Trophoblast cell (in vitro differentiated cells and primary cell): ENCODE measurements around the gene PDLIM4.
A peak's percentile ranks its signal among the peaks of the same experiment; 100 is the strongest.

ENCODE experiments used
- DNase-seq, 2 donors: peaks; one replicate each; pipeline ENCODE4 v3.0.0-alpha.2; 2016
- H2AFZ ChIP-seq: 2 replicates; pipeline ENCODE4 v1.6.1; 2013; ENCODE audit warnings: low read length, moderate library complexity, mild to moderate bottlenecking; ENCODE audit not compliant: insufficient read depth, poor library complexity
- H2AK5ac ChIP-seq: 2 replicates; pipeline ENCODE4 v1.6.1; 2013; ENCODE audit warnings: mild to moderate bottlenecking, low read length
- H2BK120ac ChIP-seq: 2 replicates; pipeline ENCODE4 v1.6.1; 2013; ENCODE audit warnings: low read length, mild to moderate bottlenecking, moderate library complexity; ENCODE audit not compliant: insufficient read depth, poor library complexity
- H2BK12ac ChIP-seq: 2 replicates; pipeline ENCODE4 v1.6.1; 2013; ENCODE audit warnings: mild to moderate bottlenecking, low read length, moderate library complexity
- H2BK5ac ChIP-seq: 2 replicates; pipeline ENCODE4 v1.6.1; 2013; ENCODE audit warnings: low read length, low read depth, moderate library complexity, mild to moderate bottlenecking; ENCODE audit not compliant: poor library complexity
- H3K14ac ChIP-seq: 2 replicates; pipeline ENCODE4 v1.6.1; 2013; ENCODE audit warnings: mild to moderate bottlenecking, low read length
- H3K18ac ChIP-seq: 2 replicates; pipeline ENCODE4 v1.6.1; 2013; ENCODE audit warnings: mild to moderate bottlenecking, low read length
- H3K23ac ChIP-seq: 2 replicates; pipeline ENCODE4 v1.6.1; 2013; ENCODE audit warnings: low read length
- H3K27ac ChIP-seq: 2 replicates; pipeline ENCODE4 v1.5.1; 2013; ENCODE audit warnings: low read depth, mild to moderate bottlenecking, inconsistent platforms, low read length, moderate library complexity
- H3K27me3 ChIP-seq: 2 replicates; pipeline ENCODE4 v1.6.1; 2013; ENCODE audit warnings: inconsistent platforms, mild to moderate bottlenecking, low read length, moderate library complexity; ENCODE audit not compliant: insufficient read depth
- H3K36me3 ChIP-seq, 2 experiments: 1 replicate in 1 of 2; 2 replicates in 1 of 2; pipeline ENCODE4 v1.6.1; 2013; ENCODE audit warnings: low read length in 2 of 2, mild to moderate bottlenecking in 2 of 2, moderate library complexity in 1 of 2; ENCODE audit not compliant: insufficient read depth in 2 of 2, control insufficient read depth in 1 of 2
- H3K4ac ChIP-seq: 2 replicates; pipeline ENCODE4 v1.6.1; 2013; ENCODE audit warnings: low read depth, mild to moderate bottlenecking, low read length, moderate library complexity
- H3K4me1 ChIP-seq, 2 experiments: 1 replicate in 1 of 2; 2 replicates in 1 of 2; pipeline ENCODE4 v1.6.1; 2013; ENCODE audit warnings: low read length in 2 of 2, mild to moderate bottlenecking in 2 of 2, moderate library complexity in 1 of 2; ENCODE audit not compliant: insufficient read depth in 2 of 2, control insufficient read depth in 1 of 2
- H3K4me2 ChIP-seq: 2 replicates; pipeline ENCODE4 v1.6.1; 2013; ENCODE audit warnings: inconsistent platforms, mild to moderate bottlenecking, low read length, moderate library complexity
- H3K4me3 ChIP-seq: 2 replicates; pipeline ENCODE4 v1.5.1; 2013; ENCODE audit warnings: mild to moderate bottlenecking, low read depth, low read length, inconsistent platforms
- H3K79me1 ChIP-seq: one replicate; pipeline ENCODE4 v1.6.1; 2013; ENCODE audit warnings: low read length
- H3K79me2 ChIP-seq: 2 replicates; pipeline ENCODE4 v1.6.1; 2013; ENCODE audit warnings: low read length, mild to moderate bottlenecking; ENCODE audit not compliant: control insufficient read depth, insufficient read depth, poor library complexity
- H3K9ac ChIP-seq: 2 replicates; pipeline ENCODE4 v1.6.1; 2013; ENCODE audit warnings: mild to moderate bottlenecking, low read length
- H3K9me3 ChIP-seq: 2 replicates; pipeline ENCODE4 v1.6.1; 2013; ENCODE audit warnings: low read depth, mild to moderate bottlenecking, control low read depth, inconsistent platforms, low read length; ENCODE audit not compliant: insufficient read depth
- H4K12ac ChIP-seq: 2 replicates; pipeline ENCODE4 v1.6.1; 2013; ENCODE audit warnings: low read depth, mild to moderate bottlenecking, low read length, moderate library complexity
- H4K8ac ChIP-seq: 2 replicates; pipeline ENCODE4 v1.6.1; 2013; ENCODE audit warnings: low read depth, mild to moderate bottlenecking, low read length, moderate library complexity
- H4K91ac ChIP-seq: one replicate; pipeline ENCODE4 v1.6.1; 2013; ENCODE audit warnings: low read depth, mild to moderate bottlenecking, low read length, moderate library complexity
- WGBS: extraction: QIAGEN DNeasy Blood & Tissue Kit; methylation state at CpG from one replicate; pipeline ENCODE4 v1.1.7; 2013; ENCODE audit warnings: missing lambda C conversion rate; ENCODE audit not compliant: insufficient read length, insufficient coverage; ENCODE audit errors: extremely low coverage; 5-methylcytosine and 5-hydroxymethylcytosine counted together

Gene PDLIM4

GRCh38 chr5:132283423-132284043 lies 26.0 kb downstream of the PDLIM4 start:
- no peaks in the 10 kb centered on the region for H3K9me3 ChIP-seq
- no peak overlapping the region for H4K12ac ChIP-seq
- no peak overlapping the region for H2BK12ac ChIP-seq
- H3K4me2 ChIP-seq = no peak overlapping the region
- H2BK5ac ChIP-seq = no peak overlapping the region
- no peaks in the 10 kb centered on the region for H3K36me3 ChIP-seq
- peaks cover 2% of the 10 kb centered on the region in 2 experiments for H3K4me1 ChIP-seq
- no peak overlapping the region for H2AK5ac ChIP-seq
- H4K91ac ChIP-seq = no peak overlapping the region
- no peak overlapping the region for H2BK120ac ChIP-seq
- no peak overlapping the region for H4K8ac ChIP-seq
- peak; percentile 44 to 72 for DNase-seq
- H3K79me1 ChIP-seq = no peaks in the 10 kb centered on the region
- H3K9ac ChIP-seq = no peak overlapping the region
- no peaks in the 10 kb centered on the region for H3K79me2 ChIP-seq
- H2AFZ ChIP-seq = no peak overlapping the region
- no peak overlapping the region for H3K14ac ChIP-seq
- H3K27me3 ChIP-seq = no peaks in the 10 kb centered on the region
- no peak overlapping the region for H3K18ac ChIP-seq
- no CpG with 5 or more reads among the region's 5 CpGs for WGBS
- no peak overlapping the region for H3K4ac ChIP-seq
- H3K4me3 ChIP-seq = no peak overlapping the region
- H3K23ac ChIP-seq = no peak overlapping the region
- H3K27ac ChIP-seq = no peak overlapping the region

- peaks cover 12% of the 10 kb centered on the region for H3K79me1 ChIP-seq
- H2BK5ac ChIP-seq = no peak overlapping the region
- WGBS = no CpG with 5 or more reads among the region's 3 CpGs
- no peak overlapping the region for H3K4me3 ChIP-seq
- H3K9ac ChIP-seq = no peak overlapping the region
- H3K23ac ChIP-seq = no peak overlapping the region
- H2BK12ac ChIP-seq = no peak overlapping the region
- H4K91ac ChIP-seq = no peak overlapping the region
- H3K36me3 ChIP-seq = no peaks in the 10 kb centered on the region
- no peak overlapping the region for H3K14ac ChIP-seq
- H3K27me3 ChIP-seq = no peaks in the 10 kb centered on the region
- H2BK120ac ChIP-seq = no peak overlapping the region
- H3K27ac ChIP-seq = no peak overlapping the region
- H2AFZ ChIP-seq = no peak overlapping the region
- H4K8ac ChIP-seq = no peak overlapping the region
- DNase-seq = no peak
- H3K4ac ChIP-seq = no peak overlapping the region
- no peak overlapping the region for H3K4me2 ChIP-seq
- H3K9me3 ChIP-seq = no peaks in the 10 kb centered on the region
- no peak overlapping the region for H2AK5ac ChIP-seq
- no peak overlapping the region for H3K18ac ChIP-seq
- no peaks in the 10 kb centered on the region for H3K4me1 ChIP-seq
- no peak overlapping the region for H4K12ac ChIP-seq
- peaks cover 7% of the 10 kb centered on the region for H3K79me2 ChIP-seq
Observed at GRCh38 chr5:132289097-132289496, 31.6 kb downstream of the PDLIM4 start.

GRCh38 chr5:132291026-132291425 lies 33.5 kb downstream of the PDLIM4 start:
- no peak overlapping the region for H3K23ac ChIP-seq
- H3K79me2 ChIP-seq = peaks cover 7% of the 10 kb centered on the region
- H3K79me1 ChIP-seq = peaks cover 16% of the 10 kb centered on the region

GRCh38 chr5:132293066-132293991 lies 35.8 kb downstream of the PDLIM4 start:
- WGBS = no CpG with 5 or more reads among the region's 50 CpGs
- peaks cover 11 to 15% of the 10 kb centered on the region in 2 experiments for H3K4me1 ChIP-seq

More at GRCh38 chr5:132291026-132291425, 33.5 kb downstream of the PDLIM4 start:
- H3K9ac ChIP-seq = no peak overlapping the region
- no peak overlapping the region for H3K27ac ChIP-seq
- H3K4me1 ChIP-seq = peaks cover 11 to 15% of the 10 kb centered on the region in 2 experiments
- no peak overlapping the region for H2AFZ ChIP-seq
- H4K8ac ChIP-seq = no peak overlapping the region
- H3K4me2 ChIP-seq = no peak overlapping the region
- no peak overlapping the region for H2BK120ac ChIP-seq
- H3K9me3 ChIP-seq = no peaks in the 10 kb centered on the region
- DNase-seq = no peak
- WGBS = no CpG with 5 or more reads among the region's 2 CpGs
- H3K18ac ChIP-seq = no peak overlapping the region
- H4K91ac ChIP-seq = no peak overlapping the region
- no peak overlapping the region for H2AK5ac ChIP-seq
- no peak overlapping the region for H3K4me3 ChIP-seq
- no peaks in the 10 kb centered on the region for H3K27me3 ChIP-seq
- H3K4ac ChIP-seq = no peak overlapping the region
- no peak overlapping the region for H2BK12ac ChIP-seq
- H3K14ac ChIP-seq = no peak overlapping the region
- no peak overlapping the region for H2BK5ac ChIP-seq
- H3K36me3 ChIP-seq = no peaks in the 10 kb centered on the region
- no peak overlapping the region for H4K12ac ChIP-seq

More at GRCh38 chr5:132293066-132293991, 35.8 kb downstream of the PDLIM4 start:
- Histone ChIP-seq H3K4me2 (peak overlapping the region; percentile 100), H2AK5ac (peak overlapping the region; percentile 25), H2BK5ac (peak overlapping the region; percentile 85), H2AFZ (peak overlapping the region; percentile 81), H3K27ac (peak overlapping the region; percentile 63), H3K9ac (peak overlapping the region; percentile 75), H3K9me3 (no peaks in the 10 kb centered on the region), H3K4ac (peak overlapping the region; percentile 50), H3K79me1 (peaks cover 16% of the 10 kb centered on the region), H4K91ac (peak overlapping the region; percentile 75), H3K14ac (peak overlapping the region; percentile 78), H3K27me3 (no peaks in the 10 kb centered on the region), H3K79me2 (peaks cover 7% of the 10 kb centered on the region), H4K12ac (peak overlapping the region; percentile 41), H3K23ac (no peak overlapping the region), H4K8ac (peak overlapping the region; percentile 91), H2BK12ac (peak overlapping the region; percentile 29), H3K18ac (peak overlapping the region; percentile 50), H3K4me3 (peak overlapping the region; percentile 66), H3K36me3 (no peaks in the 10 kb centered on the region), H2BK120ac (peak overlapping the region; percentile 74)
- peak; percentile 97 for DNase-seq
